ENCODE measurements around the gene GAPDH. TPM values are rescaled to one million over a fixed set of nuclear protein-coding genes. Genes with fewer than 3 reads are reported as not detected.

Gene GAPDH
- polyA plus RNA-seq, 2 of the 4 experiments (the other 2 are of a cell fraction), result 6,463 to 10,036 TPM

GRCh38 chr12:6507102-6507998 lies 27.0 kb upstream of the GAPDH start:
- ATAC-seq (no peak), FAIRE-seq (no peak), DNase-seq (ENCODE audit: low read depth in 1 of 2, low spot score in 1 of 2) (no peak)
- peak overlapping the region; percentile 25 to 55; a peak in 4 of 6 replicates for H3K27ac ChIP-seq
- H3K9me3 ChIP-seq, result no peaks in the 10 kb centered on the region
- ChIA-PET CTCF (interaction anchor here (0.9 to 1.8 kb wide), 5 partner anchors 8 to 42 kb away, joined by 3 to 4 read pairs (median 3); no protein-coding TSS in a partner anchor), POLR2A (no interaction called here)
- WGBS (ENCODE audit: missing lambda C conversion rate), result 96% methylated on average over 12 of the region's 12 CpGs
- TF ChIP-seq FOXS1 (CRISPR knock-in tag; IDR thresholded peaks at IDR 0.05) (no peak), SREBF2 (IDR thresholded peaks at IDR 0.05) (no peak), CBX2 (IDR thresholded peaks at IDR 0.05; ENCODE audit: borderline replicate concordance, low read depth) (no peak), HOXA7 (CRISPR knock-in tag; IDR thresholded peaks at IDR 0.05) (no peak), FOSB (CRISPR knock-in tag; IDR thresholded peaks at IDR 0.05) (no peak), ZNF302 (CRISPR knock-in tag; IDR thresholded peaks at IDR 0.05) (no peak), HEYL (CRISPR knock-in tag; IDR thresholded peaks at IDR 0.05) (no peak), ESRRA (IDR thresholded peaks at IDR 0.05; ENCODE audit: borderline replicate concordance, low read length) (no peak), EP300 (IDR thresholded peaks at IDR 0.05) (no peak), MYC (IDR thresholded peaks at IDR 0.05; ENCODE audit: borderline replicate concordance, low read length) (no peak)
- no peaks in the 10 kb centered on the region for H3K4me1 ChIP-seq
- no peak overlapping the region for H3K4me2 ChIP-seq
- no peak overlapping the region for H3K4me3 ChIP-seq

- Histone ChIP-seq H3K9me3 (no peaks in the 10 kb centered on the region), H3K27ac (peak overlapping the region; percentile 25 to 55; a peak in 2 of 6 replicates), H3K4me3 (no peak overlapping the region), H3K4me1 (no peaks in the 10 kb centered on the region), H3K4me2 (no peak overlapping the region)
- ATAC-seq, result no peak
- CTCF ChIA-PET, result interaction anchor here (1.0 to 1.8 kb wide), 3 partner anchors 8 to 30 kb away, joined by 3 read pairs; no protein-coding TSS in a partner anchor
- no peak for FAIRE-seq
- no peak for DNase-seq (ENCODE audit: low read depth in 1 of 2, low spot score in 1 of 2)
- TF ChIP-seq, protein P1, sequence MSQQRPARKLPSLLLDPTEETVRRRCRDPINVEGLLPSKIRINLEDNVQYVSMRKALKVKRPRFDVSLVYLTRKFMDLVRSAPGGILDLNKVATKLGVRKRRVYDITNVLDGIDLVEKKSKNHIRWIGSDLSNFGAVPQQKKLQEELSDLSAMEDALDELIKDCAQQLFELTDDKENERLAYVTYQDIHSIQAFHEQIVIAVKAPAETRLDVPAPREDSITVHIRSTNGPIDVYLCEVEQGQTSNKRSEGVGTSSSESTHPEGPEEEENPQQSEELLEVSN (IDR thresholded peaks at IDR 0.05; ENCODE audit: borderline replicate concordance, low read depth), result no peak
- TF ChIP-seq CHD4 (IDR thresholded peaks at IDR 0.05; ENCODE audit: borderline replicate concordance) (no peak), ZC3H11A (IDR thresholded peaks at IDR 0.05) (no peak), HDAC2 (IDR thresholded peaks at IDR 0.05) (no peak), NFE2L2 (conservative IDR thresholded peaks at IDR 0.05; ENCODE audit: low read length) (no peak), REST (IDR thresholded peaks at IDR 0.05) (no peak), HOXA7 (CRISPR knock-in tag; IDR thresholded peaks at IDR 0.05) (no peak), BHLHE40 (IDR thresholded peaks at IDR 0.05; ENCODE audit: low read depth, low read length) (no peak), SMC3 (IDR thresholded peaks at IDR 0.05) (no peak), HOXB13 (CRISPR knock-in tag; IDR thresholded peaks at IDR 0.05; ENCODE audit: low read depth) (no peak), RARB (CRISPR knock-in tag; IDR thresholded peaks at IDR 0.05) (no peak), SREBF2 (IDR thresholded peaks at IDR 0.05) (no peak), EP300 (IDR thresholded peaks at IDR 0.05) (no peak), MAX (IDR thresholded peaks at IDR 0.05) (no peak), CHD2 (IDR thresholded peaks at IDR 0.05; ENCODE audit: low read length, partially characterized antibody) (no peak), POLR2AphosphoS2 (conservative IDR thresholded peaks at IDR 0.05; ENCODE audit: low read length) (no peak), FOXS1 (CRISPR knock-in tag; IDR thresholded peaks at IDR 0.05) (no peak)
- TF ChIP-seq, protein P2, sequence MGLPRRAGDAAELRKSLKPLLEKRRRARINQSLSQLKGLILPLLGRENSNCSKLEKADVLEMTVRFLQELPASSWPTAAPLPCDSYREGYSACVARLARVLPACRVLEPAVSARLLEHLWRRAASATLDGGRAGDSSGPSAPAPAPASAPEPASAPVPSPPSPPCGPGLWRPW (IDR thresholded peaks at IDR 0.05), result no peak
- TF ChIP-seq, protein P3, sequence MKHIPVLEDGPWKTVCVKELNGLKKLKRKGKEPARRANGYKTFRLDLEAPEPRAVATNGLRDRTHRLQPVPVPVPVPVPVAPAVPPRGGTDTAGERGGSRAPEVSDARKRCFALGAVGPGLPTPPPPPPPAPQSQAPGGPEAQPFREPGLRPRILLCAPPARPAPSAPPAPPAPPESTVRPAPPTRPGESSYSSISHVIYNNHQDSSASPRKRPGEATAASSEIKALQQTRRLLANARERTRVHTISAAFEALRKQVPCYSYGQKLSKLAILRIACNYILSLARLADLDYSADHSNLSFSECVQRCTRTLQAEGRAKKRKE (CRISPR knock-in tag; IDR thresholded peaks at IDR 0.05; ENCODE audit: low read depth), result no peak
- TF ChIP-seq, protein P4, sequence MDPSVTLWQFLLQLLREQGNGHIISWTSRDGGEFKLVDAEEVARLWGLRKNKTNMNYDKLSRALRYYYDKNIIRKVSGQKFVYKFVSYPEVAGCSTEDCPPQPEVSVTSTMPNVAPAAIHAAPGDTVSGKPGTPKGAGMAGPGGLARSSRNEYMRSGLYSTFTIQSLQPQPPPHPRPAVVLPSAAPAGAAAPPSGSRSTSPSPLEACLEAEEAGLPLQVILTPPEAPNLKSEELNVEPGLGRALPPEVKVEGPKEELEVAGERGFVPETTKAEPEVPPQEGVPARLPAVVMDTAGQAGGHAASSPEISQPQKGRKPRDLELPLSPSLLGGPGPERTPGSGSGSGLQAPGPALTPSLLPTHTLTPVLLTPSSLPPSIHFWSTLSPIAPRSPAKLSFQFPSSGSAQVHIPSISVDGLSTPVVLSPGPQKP (IDR thresholded peaks at IDR 0.05; ENCODE audit: low read depth, low read length), result no peak
- POLR2A ChIA-PET, result no interaction called here
- 97% methylated on average over 7 of the region's 7 CpGs for WGBS (ENCODE audit: missing lambda C conversion rate)
Measured at GRCh38 chr12:6508087-6508486, 26.2 kb upstream of the GAPDH start.

Data from A549 (cell line).